Epidermal melanocyte (primary cell): ENCODE measurements around the gene KBTBD13.

Experiments
- DNase-seq: peaks from one replicate; pipeline ENCODE4 v3.0.0; 2011; ENCODE audit warnings: low spot score; ENCODE audit not compliant: insufficient read length

The KBTBD13 gene

DNA sequence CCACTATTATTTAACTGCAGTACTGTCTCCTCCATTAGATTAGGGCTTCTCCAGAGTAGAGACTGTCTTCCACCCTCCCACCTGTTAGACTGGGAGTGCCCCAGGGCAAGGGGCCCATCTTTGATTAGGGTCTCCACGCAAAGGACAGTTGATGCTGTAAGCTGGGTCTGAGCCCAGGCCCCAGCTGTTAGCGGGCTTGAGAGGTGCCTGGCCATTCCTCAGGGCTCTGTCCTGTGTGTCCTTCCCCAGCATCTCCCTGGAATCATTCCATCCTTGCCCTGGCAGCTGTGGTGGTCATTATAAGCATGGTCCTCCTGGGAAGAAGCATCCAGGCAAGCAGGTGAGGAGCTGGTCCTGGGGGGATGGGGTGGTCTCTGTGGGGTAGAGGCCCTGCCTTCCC is 25.3 kb upstream of the KBTBD13 start:
- DNase-seq = no peak

DNA sequence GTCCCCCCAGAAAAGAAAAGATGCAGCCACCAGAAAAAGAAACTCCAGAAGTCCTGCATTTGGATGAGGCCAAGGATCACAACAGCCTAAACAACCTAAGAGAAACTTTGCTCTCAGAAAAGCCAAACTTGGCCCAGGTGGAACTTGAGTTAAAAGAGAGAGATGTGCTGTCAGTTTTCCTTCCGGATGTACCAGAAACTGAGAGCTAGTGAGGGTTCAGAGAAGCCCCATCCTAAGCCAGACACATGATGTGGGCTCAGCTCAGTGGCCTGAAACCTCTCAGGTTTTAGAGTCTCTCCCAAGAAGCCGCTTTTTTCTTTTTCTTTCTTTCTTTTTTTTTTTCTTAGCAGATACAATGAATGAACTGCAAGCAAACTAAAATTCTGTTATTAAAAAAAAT is 23.6 kb upstream of the KBTBD13 start:
- no peak for DNase-seq

DNA sequence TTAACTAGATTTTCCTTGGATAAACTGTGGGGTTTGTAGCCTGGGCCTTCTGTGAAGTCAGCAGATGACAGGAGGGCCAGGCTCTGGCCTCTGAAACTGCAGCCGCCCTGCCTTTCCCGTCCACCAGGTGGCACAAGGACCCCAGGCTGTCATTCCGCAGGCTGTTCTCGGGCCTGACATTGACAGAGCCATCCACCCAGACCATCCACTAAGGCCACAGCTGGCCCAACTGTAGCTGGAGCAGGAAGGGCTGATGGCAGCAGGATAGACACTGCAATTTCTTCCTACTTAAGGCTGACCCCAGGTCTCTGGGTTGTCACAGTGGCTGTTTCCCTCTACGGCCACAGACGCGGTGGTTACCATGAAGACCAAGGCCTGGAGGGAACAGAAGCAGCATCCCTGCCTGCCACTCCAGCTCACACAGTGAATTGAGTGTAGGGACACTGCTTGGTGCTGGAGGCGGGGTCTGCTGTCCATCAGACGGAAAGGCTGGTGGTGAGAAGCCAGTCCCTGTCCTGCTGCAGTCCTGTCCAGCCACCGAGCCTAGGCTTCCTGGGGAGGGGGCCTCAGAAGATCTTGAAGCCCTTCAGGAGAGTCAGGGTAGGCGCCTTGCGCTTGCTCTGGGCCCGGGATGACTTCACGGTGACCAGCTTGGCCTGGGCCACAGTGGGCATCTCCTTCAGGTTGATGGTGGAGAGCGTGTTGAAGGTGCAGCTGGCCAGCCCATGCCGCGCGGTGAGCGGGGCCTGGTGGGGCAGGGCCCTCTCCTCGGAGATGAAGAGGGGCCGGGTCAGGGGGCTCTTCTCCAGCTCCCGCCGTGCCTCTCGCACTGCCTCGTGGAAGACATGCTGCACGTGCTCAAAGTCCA is 22.0 kb upstream of the KBTBD13 start:
- peak; percentile 80 for DNase-seq

DNA sequence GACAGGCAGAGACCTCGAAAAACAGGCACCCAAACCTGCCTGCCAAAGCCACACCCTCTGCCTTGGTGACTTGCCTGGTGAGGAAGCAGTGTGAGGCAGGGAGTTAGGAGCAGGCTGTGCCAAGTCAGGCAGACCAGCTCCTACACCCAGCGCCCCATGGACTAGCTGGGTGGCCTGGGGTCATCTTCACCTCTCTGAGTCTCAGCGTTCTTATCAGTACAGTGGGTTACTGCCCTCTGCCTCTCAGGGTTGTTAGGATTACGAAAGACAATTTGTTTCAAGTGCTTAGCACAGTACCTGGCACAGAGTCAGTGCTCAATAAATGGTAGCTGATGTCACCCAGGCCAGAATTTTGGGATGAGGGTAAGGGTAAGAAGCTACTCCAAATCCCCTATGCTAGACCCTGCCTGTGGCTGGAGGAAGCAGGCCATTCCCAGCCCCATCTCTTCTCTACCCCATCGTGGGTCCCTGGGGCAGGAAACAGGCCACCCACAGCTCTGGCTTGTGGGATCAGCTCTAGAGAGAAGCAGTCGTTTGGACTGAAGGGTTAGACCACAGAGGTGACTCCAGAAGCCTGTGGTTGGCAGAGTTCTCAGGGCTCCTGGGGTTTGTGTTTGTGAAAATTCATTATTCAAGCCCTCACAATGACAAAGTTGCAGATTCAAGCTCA is 21.2 kb upstream of the KBTBD13 start:
- DNase-seq = no peak

DNA sequence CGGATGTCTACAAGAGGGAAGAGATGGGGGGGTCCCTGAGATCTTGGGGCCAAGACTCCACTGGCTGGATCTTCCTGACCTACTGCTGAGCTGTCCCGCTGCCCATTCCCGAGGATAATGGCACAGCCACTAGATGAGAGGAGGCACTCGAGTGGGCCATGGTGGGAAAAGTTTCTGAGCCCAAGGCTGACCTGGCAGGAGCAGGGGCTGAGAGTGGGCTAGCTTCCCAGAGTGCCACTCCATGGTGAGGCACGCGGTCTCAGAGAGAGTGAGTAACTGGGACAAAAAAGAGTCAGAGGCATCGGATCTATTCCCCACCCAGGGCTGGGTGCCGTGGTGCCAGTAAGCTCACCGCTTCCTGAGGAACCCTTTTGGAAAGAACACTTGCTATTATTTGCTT is 20.4 kb upstream of the KBTBD13 start:
- no peak for DNase-seq

DNA sequence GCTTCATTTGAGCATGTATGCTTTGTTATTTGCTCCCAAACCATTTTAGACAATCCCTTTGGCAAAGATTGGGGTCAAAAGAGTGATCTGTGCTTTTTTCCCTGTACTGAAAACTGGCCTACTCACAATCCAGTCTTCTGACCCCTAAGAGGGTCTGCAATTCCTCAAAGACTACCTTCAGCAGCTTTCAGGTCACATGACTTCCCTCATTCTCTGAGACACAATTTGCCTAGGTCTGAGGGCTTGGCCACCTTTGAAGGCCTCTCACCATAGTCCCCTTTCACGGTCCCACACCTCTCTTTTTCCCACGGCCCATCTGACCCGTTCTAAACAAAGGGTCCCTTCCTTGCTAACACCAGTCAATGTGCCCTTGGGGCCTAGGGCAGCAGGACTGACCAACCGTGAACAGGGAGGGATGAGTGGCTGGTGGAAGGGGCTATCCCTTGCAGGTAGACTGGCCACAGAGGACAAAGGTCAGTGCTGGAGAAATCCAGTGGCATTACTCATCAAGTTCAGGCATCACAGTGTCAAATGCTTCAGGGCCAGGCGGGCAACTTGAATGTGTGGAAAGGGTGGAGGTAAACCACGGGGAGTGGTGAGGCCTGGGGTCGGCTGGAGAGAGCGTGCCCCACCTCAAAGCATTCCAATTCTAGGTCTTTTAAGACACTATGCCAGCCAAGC is 19.5 kb upstream of the KBTBD13 start:
- DNase-seq = no peak

DNA sequence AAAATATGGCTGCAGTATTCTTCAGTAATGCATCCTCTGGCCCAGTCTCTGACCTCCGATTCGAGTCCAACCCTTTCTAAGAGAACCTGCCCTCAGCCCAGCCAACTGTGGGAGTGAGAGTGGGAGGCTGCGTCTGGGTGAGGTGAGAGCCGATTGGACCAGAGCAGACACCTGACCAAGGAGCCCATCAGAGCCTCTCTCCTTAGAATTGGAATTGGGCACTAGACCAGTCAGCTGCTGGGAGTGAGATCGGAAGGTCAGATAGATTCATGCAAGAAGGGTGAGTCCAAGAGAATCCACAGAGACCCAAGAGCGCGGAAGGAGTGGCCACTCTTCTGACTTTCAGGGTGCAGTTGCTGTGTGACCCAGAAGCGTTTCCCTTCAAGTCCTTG is 19.0 kb upstream of the KBTBD13 start:
- no peak for DNase-seq

DNA sequence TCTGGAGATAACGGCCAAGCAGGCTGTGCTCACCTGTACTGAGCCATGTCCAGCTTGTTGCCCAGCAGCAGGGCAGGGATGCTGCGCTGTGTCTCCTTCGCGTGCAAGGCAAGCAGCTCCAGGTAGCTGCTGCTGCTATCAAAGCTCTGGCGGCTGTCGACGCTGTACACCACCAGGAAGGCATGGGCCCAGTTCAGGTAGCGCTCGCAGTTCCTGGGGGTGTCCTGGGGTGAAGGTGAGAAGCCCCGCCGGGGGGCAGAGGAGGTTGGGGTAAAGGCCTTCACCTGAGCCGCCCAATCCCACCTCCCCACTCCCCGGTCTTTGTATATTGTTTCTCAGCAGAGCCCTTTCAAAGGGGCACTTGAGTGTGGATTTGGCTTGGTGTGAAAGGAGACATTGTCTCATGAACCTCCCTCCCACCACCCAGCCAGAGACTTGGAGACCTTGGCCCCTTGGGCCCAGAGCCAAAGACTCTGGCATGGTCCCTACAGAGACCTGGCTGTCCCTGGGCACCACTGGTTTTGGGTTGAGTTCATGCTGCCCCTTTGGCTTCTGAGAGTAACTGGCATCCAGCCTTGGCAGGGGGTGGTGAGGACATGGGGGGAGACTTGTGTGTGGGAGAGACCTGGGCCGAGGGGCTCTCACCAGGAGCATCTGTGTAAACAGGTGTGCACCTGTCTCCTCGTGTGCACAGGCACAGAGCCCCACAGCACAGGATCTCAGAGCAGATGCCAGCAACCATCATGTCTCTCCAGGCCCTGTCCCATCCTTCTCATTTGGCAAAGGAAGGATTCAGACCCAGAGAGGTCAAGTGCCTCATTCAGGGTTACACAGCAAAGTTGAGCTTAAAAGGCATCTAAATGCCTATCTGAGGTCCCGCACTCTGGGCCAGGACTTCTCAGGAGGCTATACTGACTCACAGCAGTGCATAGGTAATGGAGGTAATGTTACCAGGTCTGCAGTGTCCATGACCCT is 17.9 kb upstream of the KBTBD13 start:
- no peak for DNase-seq

DNA sequence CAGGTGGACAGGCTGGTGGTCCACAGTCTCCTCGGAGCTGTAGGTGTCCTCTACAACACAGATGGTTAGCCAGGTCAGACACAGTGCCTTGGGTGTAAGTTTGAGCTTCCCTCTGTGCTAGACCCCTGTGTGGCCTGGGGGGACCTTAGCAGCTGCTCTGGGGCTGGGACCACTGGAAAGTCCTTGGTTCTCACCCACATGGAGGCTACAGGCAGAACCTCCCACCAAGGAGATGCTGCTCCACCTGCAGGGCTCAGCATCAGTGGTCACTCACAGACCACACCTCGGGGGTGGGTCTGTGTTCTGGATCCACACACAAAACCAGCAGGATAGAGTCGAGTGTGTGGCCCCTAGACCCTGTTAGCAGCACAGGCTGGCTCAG is 17.2 kb upstream of the KBTBD13 start:
- DNase-seq = no peak

DNA sequence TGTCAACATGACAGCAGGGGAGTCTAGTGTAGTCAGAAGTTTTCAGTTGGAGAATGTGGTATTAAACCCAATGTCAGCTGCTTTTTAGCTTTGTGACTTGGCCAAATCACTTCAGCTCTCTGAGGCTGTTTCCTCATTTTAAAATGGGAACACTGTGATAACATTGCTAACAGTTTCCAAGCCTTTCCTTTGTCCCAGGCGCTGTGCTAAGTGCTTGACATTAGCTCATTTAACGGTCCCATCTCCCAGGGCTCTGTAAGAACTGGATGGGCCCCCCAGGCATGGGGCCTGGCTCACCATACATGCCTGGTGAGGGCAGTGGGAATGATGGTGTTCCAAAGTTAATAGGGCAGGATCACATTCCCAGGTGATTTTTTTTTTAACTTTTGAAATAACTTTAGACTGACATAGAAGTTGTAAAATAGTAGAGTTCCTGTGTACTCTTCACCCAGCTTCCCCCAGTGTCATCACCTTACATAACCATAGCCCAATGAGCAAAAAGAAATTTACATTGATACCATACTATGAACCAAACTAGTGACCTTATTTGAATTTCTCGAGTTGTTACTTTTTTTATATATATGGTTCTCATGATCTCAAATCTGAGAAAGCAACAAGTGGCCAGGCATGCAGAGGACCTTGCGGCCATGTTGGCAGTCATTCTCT is 16.5 kb upstream of the KBTBD13 start:
- DNase-seq = no peak

DNA sequence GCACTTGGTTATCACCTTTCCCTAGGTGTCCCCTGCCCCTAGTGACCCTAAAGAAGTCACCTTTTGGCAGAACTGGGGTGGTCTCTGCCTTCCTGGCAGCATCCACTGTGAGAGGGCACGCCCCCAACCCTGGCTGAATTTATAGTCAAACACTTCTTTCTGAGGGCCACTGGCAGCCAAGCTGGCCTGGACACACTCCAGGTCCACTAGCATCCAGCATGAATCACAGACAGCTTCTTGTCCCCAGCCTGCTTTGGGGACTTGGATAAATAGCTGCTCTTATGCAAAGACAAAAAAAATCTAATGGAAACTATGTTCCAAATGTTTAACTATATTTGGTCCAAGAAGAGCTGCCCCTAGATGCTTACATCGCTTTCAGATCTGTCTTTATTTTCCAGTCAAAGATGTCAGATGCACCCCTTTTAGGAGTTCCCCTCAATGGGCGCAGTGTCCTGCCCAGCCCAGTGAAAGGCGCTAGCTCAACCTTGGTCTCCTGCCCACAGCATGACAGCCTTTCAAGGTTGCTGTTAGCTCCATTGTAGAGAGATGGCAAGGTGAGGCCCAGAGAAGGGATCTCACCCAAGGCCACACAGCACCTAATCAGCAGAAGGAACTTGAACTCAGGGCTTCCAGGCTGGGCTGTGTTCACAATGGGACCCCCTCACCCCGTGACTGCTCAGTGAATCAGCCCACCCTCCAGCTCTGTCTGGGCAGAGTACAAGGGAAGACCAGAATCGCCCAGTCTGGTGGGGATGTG is 15.7 kb upstream of the KBTBD13 start:
- no peak for DNase-seq

DNA sequence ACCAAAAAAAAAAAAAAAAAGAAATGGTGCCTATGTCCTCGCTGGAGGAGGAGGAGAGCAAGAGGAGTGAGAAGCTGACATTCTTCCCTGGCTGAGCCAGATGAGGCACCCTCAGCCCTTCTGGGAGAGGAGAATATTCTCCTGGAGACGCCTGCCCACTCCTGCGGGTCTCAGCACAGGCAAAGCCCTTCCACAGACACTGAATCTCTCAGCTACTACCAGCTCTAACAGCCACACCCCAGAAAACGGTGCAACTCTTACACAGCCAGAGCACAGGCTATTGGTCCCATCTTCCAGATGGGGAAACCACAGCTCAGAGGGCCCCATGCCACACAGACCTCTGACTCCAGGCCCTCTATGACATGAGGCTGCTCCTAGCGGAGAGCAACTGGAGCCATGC is 14.5 kb upstream of the KBTBD13 start:
- no peak for DNase-seq

DNA sequence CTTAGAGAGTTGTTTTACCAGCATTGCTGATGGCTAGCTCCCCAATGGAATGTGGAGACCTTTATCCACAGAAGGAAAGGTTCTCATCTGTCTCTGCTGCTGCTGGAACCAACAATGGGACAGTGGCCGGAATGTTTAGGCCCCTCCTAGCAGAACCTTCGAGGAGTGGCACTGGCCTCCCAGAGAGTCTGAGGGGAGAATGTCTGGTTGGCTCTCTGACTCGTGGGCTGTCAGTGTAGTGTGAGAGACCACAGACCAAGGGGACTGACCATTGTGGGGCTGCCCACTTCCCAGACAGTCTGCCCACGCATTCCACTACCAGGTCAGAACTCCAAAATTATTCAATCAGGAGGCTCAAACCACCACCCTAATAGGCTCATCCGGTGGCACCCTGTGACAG is 13.8 kb upstream of the KBTBD13 start:
- DNase-seq = no peak

DNA sequence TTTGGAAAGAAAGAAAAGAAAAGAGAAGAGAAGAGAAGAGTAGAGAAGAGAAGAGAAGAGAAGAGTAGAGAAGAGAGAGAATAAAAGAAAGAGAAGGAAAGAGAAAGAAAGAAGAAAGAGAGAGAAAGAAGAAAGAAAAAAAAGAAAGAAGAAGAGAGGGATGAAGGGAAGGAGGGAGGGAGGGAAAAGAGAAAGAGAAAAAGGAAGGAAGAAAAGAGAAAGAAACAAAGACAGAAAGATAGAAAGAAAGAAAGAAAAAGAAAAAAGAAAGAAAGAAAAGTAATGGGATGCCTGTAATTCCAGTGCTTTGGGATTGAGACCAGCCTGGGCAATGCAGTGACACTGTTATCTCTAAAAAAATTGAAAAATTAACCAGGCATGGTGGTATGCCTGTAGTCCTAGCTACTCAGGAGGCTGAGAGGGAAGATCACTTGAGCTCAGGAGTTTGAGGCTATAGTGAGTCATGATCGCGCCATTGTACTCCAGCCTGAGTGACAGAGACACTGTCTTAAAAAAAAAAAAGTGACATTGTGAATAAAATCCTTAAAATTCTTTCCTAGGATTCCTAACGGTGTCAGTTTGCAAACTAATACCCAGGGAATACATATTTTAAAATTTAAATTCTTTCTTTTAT is 10.4 kb upstream of the KBTBD13 start:
- DNase-seq = no peak

DNA sequence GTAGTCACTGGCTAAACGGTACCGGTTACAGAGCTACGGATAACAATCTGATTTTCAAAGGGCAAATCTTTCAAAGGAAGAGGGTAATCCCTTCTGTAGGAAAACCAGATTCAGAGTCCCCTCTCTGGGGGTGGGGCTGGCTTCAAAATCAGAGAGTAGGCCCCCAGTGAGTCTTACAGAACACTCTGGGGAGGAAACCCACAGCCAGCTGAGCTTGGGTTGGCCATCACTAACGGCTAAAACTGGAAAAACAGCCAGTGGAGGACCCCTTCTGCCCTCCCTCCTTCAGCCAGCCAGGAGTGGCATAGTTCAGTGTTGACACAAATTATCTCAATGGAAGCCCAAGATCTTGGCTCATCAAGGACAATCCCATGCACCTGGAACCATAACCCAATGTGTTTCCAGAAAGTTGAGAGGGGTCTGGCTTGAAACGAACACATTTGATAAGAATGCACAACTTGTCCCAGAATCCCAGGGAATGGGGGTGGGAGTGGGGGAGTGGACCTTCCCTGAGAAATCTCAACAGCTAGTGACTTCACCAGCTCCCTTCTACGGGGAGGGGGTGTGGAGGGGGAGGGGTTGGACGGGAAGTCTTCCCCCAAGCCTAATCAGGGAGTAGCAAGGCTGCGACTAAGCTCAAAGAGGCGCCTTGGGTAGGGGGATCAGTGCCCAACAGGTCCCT is 9.8 kb upstream of the KBTBD13 start:
- DNase-seq = no peak

DNA sequence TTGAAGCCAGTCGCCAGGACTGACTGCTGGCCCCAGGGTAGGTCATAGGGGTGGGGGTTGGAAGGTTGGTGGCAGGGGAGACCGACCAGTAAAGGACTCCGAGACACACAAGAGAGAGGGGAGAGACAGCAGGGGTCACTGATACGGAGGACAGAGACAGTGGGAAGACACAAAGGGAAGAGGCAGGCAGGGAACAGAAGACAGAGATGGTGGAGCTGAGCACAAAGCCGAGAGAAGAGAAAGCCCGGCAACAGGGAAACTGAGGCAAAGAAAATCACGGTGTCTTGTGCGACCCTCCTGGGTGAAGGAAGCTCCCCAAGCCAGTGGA is 9.3 kb upstream of the KBTBD13 start:
- DNase-seq = no peak

DNA sequence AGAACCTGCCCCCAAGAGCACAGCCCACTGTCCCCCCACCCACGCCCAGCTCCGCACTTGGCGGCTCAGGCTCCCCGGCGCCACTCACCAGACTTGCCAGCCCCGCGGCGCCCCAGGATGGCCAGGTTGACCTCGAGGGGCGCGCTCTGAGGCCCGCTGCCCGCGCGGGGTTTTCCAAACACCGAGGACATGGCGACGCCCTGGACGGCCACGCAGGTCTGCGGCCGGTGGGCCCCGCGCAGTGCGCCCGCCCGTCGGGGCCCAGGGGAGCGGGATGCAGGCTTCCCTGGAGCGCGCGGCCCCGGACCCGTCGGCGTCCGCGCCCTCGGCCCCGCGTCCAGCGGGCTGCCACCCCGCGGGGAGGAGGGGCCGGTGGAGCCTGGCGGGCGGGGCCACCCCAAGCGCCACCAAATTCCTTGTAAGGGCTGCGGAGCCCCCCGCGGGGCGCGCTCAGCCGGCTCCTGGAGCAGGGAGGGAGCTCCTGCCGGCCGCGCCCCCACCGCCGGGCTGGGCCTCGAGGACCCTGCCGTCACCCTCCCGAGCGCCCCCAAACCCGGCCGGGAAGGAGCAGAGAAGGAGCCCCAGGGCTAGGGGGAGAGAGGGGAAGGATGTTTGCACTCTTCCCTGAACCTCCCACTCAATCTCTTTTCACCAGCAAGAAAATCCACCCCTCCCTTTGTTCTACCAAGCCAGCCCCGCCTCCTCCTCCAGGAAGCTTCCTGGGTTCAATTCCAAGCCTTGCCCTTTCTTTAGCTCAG is 8.7 kb upstream of the KBTBD13 start, which contains the start of gene RASL12:
Gene RASL12 (minus strand): TSS at position 347 of the 758 bp plus-strand sequence. CDS start 156 bp downstream, at position 191.
- DNase-seq = no peak

DNA sequence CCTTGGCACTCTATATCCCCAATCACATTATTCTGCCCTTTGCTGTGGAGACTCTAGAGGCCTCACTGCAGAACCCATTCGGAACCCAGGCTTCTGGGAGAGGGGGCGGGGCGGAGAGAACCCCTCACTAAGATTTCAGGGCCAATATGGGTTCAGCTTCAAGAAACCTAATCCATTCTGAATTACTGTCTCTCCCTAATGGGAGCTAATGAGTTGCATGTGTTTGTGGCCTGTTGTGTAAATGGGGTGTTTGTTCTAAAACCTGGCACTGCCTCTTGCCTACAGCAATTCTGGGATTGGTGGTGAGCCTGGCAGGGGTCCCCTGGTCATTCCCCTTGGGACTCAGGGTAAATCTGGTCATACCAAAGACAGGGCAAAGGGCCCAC is 8.2 kb upstream of the KBTBD13 start:
- DNase-seq = no peak
